KG1 (cell line): Measurements from ENCODE around the gene RGS7.

Experiments
- DNase-seq: peaks from one replicate; lab custom pipeline; 2025; lab: John Stamatoyannopoulos, UW

Gene RGS7

GRCh38 chr1:240831191-240831631 is 525.8 kb downstream of the RGS7 start:
- DNase-seq = no peak

DNA sequence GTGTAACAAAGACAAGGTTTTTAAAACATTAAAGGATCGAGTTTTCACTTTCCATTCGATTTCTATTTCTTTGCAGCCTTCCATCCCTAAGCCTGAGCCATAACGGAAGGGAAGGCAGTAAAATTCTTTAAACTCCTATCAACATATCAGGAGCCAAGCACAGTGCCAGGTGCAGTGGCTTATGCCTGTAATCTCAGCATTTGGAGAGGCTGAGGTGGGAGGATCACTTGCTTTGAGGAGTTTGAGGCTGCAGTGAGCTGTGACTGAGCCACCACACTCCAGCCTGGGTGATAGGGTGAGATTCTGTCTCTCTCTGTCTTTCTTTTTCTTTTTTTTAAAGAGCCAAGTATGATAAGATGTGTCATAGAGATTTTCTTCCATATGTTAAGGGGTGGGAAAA is 527.5 kb downstream of the RGS7 start:
- DNase-seq = no peak

- DNase-seq = no peak
These were observed 529.2 kb downstream of the RGS7 start for GRCh38 chr1:240827786-240828185.

DNA sequence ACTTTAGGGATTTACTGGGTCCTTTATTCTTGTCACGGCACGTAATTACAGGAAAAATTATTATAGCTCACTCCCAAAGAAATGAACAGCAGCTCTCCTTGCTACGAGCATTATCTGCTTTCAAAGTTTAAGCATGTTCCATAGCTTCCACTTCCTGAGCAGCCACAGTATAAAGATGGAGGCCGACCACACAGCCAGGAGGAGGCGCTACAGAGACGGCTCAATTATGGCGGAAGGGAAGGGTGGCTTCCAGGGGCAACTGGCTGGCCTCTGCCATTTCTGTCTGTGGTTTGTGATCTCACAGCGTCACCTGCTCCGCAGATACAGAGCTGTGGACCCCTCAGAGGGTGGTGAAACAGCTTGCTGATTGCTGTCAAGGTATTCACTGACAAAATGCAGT is 532.8 kb downstream of the RGS7 start:
- no peak for DNase-seq

- DNase-seq = no peak
These were observed 533.6 kb downstream of the RGS7 start for GRCh38 chr1:240823357-240823756.

- DNase-seq = no peak
These were observed 535.1 kb downstream of the RGS7 start for GRCh38 chr1:240821925-240822324.

- no peak for DNase-seq
These were observed 536.2 kb downstream of the RGS7 start for GRCh38 chr1:240820816-240821215.

DNA sequence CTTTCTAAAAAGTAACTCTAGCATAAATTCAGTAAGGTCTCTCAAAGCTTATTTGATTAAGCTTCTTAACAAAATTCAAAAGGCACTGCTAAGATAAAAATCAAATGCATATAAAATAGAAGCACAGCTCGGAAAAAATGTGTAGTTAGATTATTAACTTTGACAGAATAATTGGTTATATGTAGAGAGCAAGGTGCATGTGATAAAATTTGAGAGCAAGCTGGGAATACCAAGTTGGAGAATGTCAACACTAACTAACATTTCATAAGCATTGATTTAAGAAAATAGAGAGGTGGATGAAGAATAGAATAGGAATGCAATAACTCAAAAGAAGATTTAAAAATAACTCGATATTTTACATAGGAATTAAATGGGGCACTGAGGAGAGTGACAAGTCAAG is 540.5 kb downstream of the RGS7 start:
- DNase-seq = no peak

- DNase-seq = no peak
These were observed 543.3 kb downstream of the RGS7 start for GRCh38 chr1:240813720-240814119.

DNA sequence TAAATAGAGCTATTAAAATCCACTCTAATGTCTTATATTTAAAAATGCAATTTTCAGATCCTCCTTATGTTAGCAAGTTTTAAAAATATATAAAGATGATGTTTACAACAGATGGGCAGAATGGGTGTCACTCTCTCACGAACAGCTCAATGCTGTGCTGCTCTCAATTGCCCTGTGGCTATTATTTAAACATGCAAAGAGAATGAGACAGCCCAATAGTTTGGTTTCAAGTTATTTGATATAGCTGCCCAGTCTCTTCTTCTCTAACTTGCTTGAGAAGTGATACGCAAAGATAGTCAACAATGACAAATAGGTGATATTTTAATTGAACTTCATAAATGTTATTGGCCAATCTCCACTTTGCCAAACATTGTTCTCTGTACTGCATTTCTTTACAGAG is 545.7 kb downstream of the RGS7 start:
- DNase-seq = no peak

GRCh38 chr1:240808381-240808780 is 548.6 kb downstream of the RGS7 start:
- DNase-seq = no peak

- no peak for DNase-seq
These were observed 550.7 kb downstream of the RGS7 start for GRCh38 chr1:240806200-240806745.

DNA sequence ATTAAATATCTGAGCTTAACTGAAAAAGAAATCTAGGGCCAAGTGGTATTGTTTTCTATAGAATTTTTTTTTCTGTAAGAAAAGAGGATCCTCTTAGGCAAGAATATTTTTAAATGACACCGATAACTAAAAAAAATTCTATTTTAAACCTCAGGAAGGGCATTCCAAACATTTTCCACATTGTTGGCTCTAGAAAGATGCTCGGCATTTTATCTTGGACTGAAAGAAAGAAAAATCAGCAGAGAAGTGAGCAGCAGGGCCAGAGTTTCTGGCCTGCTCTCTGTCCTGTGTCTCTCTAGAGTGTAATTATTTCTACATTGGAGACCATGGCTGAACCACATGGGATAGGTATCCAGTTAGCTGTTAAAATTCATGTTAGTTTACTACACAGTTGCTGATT is 552.5 kb downstream of the RGS7 start:
- no peak for DNase-seq

DNA sequence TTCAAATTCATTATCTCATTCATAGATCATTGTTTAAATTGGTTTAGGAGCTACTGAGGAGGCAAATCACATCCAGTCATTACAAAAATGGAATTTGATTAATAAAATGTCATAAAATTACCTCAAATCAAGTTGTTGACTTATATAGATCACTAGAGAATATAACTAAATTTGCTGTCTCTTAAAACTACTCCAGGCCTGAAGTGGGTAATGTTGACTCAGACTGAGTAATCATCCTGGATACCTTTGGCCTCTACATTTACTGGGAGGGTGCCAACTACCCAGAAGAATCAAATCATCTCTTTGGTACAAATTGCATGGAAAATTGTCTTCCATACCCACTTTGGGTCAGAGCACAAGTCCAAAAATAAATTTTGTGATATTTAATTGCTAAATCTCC is 553.9 kb downstream of the RGS7 start:
- no peak for DNase-seq

GRCh38 chr1:240802271-240802670 is 554.7 kb downstream of the RGS7 start:
- DNase-seq = no peak

GRCh38 chr1:240801442-240801841 is 555.6 kb downstream of the RGS7 start:
- DNase-seq = no peak

- no peak for DNase-seq
These were observed 556.7 kb downstream of the RGS7 start for GRCh38 chr1:240800291-240800690.

- DNase-seq = no peak
These were observed 560.0 kb downstream of the RGS7 start for GRCh38 chr1:240797050-240797449.

DNA sequence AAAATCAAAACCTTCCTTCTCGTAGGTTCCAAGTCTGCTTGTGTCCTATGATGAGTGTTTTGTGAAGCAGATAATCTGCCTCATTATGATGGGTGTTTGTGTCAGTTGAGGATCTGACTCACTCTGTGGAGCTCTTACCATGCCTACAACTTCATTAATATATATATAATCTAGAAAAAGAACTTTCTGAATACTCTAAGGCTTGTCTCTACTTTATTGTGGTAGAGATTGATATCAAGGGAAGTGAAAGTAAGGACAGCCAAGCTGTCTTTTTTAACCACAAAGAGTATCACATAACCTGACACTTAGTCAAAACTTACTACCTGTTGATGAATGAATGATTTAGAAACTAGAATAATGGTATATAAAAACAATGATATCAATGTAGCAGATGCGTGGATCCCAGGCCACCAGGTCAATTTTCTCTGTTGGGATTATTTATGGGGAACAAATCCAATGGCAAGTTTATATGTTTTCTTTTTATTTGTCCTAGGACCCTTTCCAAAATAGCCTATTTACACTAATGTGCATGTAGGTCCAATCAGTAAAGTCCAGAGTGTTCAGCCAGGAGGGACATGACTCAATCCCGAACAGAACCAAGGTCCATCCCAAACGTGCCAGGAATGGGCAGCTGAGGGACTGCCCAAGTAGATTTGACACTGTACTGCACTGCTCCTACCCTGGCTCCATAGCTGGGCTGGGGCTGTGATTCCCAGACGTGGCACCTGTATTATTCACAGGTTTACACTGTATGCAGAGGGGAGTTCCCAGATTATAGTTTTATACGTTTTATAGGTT is 562.8 kb downstream of the RGS7 start:
- no peak for DNase-seq

DNA sequence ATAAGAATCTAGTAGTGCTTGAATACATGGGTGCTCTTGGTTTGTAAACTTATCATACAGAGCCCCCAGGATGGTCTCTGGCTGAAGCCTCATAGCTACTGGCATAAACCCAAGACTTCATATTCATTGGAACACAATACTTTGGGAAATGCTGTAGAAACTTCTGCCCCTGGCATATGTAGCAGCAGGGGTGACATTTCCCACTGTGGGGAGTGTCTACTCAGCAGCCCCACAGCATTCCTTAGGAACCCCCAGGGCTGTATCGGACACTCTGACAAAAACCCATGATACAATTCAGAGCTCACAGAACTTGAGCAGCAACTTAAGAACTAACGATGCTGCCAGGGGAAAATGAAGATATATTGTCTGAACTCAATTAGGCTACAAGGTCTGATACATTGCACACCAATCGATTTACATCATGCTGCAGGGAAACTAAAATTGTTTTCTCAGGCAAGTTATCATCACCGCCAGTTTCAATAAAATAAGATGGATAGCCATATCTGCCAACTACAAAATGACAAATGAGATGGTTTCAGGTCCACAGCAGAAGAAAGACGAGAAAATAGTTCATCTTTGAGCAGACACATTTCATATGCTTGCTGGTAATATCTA is 564.0 kb downstream of the RGS7 start:
- no peak for DNase-seq

- DNase-seq = no peak
These were observed 566.1 kb downstream of the RGS7 start for GRCh38 chr1:240790856-240791255.

DNA sequence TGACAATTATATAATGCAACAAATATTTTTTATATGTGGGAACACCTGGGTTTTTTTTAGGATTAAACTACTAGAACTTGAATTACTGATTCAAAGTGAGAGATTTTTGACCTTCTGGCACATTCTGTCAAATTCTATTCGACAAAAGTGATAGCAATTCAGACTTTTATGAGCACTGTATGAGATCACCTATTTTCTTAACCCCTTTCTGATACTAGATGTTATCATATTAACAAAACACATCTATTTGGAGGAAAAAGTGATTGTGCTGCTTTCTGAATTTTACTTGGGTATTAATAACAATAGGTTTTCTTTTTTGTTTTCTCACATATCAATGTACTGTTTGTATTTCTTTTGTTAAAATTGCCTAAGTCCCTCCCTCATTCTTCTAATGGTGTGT is 570.1 kb downstream of the RGS7 start:
- DNase-seq = no peak

GRCh38 chr1:240784776-240785175 is 572.2 kb downstream of the RGS7 start:
- no peak for DNase-seq
